GM12865 (cell line): ENCODE results near the gene SHISA4.

ENCODE experiments used
- DNase-seq: peaks from one replicate; pipeline ENCODE4 v3.0.0; 2010; ENCODE audit warnings: low read depth
- H3K4me3 ChIP-seq: 2 replicates; pipeline ENCODE4 v1.5.1; 2011; ENCODE audit warnings: mild to moderate bottlenecking, low read depth, low read length, control low read depth
- CTCF ChIP-seq: IDR thresholded peaks from 2 replicates; pipeline ENCODE4 v1.5.1; 2011; ENCODE audit warnings: low read length, control low read depth, low read depth, inconsistent platforms; ENCODE audit not compliant: insufficient read depth; ENCODE audit errors: missing control alignments

The SHISA4 gene

DNA sequence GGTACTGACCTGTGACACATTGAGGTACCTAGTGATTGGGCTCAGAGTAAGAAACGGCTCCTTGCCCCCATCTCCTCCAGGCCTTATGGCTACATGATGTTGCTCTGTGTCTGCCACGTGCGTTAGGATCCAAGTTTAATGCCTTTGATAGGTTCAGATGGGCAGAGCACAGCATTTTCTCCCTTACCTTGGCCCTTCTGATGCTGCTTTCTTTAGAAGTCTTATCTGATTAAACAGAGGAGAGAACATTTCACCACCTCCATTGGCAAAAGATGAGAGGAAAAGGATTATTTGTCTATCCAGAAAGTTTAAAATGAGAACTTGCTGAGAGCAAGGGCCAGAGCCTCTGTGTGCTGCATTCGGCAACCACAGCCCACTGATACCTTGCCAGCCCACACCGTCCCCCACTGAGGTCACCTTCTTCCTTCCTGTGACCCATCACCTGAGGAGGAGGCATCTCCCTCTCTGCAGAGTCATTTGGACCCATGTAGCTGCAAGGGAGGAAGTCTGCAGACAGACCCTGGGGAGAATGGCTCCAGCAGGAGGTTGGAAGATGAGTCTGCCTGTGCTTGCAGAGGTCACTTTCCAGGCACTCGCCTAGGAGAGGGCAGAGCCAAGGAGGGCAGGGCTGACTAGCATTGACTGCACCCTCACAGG lies 16.7 kb downstream of the SHISA4 start:
- TF ChIP-seq CTCF: no peak
- no peak overlapping the region for H3K4me3 ChIP-seq
- DNase-seq: peak; percentile 36

DNA sequence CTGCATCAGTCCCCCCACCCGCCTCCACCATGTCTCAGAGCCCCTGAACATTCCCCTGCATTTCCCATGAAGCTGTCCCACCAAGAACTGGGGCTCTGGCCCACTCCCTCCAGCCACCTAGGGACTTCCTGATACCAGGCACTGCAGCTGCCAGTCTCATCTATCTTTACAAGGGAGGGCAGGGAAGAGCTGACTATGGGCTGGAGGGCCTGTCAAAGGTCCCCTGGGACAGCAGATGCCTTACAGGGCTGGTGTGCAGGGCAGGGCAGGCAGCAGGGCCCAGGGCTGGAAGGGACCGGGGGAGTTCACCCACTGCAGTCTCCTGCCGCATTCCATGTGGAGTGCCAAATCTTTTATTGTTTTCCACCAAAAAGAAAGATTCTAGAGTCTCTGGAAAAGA lies 17.6 kb downstream of the SHISA4 start:
- H3K4me3 ChIP-seq: no peak overlapping the region
- no peak for TF ChIP-seq CTCF
- no peak for DNase-seq

DNA sequence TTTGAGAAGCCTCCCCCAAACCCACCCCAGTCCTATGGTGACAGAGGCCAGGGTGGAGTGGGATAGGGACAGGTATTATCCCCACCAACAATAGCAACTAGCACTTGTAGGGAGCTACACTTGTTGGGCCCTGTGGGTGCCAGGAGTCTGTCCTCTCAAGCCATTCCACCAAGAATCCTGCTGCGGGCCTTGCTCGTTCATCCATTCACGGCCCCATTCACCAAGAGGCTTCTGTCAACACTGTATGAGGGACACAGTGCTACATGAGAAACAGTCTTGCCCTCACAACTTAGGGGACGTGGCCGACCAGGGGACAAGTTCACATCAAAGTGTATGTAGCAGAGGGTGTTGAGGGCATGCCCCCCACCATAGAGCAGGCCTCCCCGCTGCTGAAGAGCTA lies 18.9 kb downstream of the SHISA4 start:
- DNase-seq: no peak
- TF ChIP-seq CTCF: no peak
- no peak overlapping the region for H3K4me3 ChIP-seq

DNA sequence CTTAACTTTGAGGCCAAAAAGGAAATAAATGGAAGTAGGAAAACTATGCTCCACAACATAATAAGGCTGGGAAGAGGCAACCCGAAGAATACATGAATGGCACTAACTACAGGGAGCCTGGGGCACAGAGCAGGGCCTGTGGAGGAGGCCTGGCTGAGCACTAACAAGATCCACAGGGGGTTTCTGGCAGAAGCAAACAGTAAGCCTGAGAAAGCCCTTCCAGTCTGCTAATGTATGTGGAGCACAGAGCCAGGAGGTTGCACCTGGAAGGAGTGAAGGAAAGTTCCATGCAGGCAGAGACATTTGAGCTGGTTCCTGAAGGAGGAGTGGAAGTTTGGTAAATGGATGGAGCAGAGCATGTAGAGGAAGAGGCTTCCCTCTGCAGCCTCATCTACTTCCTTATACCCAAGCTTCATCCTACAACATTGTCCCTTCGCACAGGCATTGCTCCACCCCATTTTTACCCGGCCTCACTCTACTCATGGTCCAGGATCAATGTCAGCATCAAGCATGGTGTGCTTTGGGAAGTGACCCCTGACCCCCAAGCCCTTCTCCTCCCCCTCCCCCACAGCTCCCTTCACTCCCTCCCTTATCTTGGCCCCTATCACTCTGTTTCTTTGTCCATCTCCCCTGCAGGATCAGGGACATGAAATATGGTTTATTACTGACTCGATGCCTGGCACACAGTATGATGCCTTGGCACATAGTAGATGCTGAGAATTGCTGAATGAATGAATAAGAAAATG lies 23.3 kb downstream of the SHISA4 start:
- TF ChIP-seq CTCF: no peak
- no peak overlapping the region for H3K4me3 ChIP-seq
- no peak for DNase-seq

- no peak for TF ChIP-seq CTCF
- DNase-seq: no peak
- H3K4me3 ChIP-seq: no peak overlapping the region
Observed at GRCh38 chr1:201912832-201913231, 24.1 kb downstream of the SHISA4 start.

- no peak overlapping the region for H3K4me3 ChIP-seq
- no peak for DNase-seq
- no peak for TF ChIP-seq CTCF
Observed at GRCh38 chr1:201914456-201915235, 25.9 kb downstream of the SHISA4 start.
